Loucy (cell line): ENCODE data around the gene GAK.
"Not testable (repeated sequence)": the region's sequence is repeated elsewhere in the genome, so short reads cannot be mapped to it uniquely, and the experiment has no call there.

Source experiments
- H2AFZ ChIP-seq: fragments of 200-600 bp; sonication (generic); 2 replicates; pipeline ENCODE4 v1.6.0; 2016; ENCODE audit warnings: antibody characterized with exemption, mild to moderate bottlenecking, low read length, moderate library complexity
- H3F3A ChIP-seq: fragments of 200-600 bp; 2 replicates; pipeline ENCODE4 v1.6.0; 2016; ENCODE audit warnings: antibody characterized with exemption, low read depth, mild to moderate bottlenecking
- H3K27me3 ChIP-seq: fragments of 200-600 bp; sonication (generic); 2 replicates; pipeline ENCODE4 v1.6.1; 2014; ENCODE audit warnings: low read length, mild to moderate bottlenecking; ENCODE audit not compliant: insufficient read depth, poor library complexity, severe bottlenecking
- H3K36me3 ChIP-seq: fragments of 200-600 bp; sonication (generic); 2 replicates; pipeline ENCODE4 v1.6.1; 2016; ENCODE audit warnings: low read length; ENCODE audit not compliant: insufficient read depth
- H3K4me1 ChIP-seq: fragments of 200-600 bp; sonication (generic); 2 replicates; pipeline ENCODE4 v1.5.1; 2014; ENCODE audit warnings: low read length, mild to moderate bottlenecking; ENCODE audit not compliant: insufficient read depth, poor library complexity, severe bottlenecking
- H3K4me2 ChIP-seq: fragments of 200-600 bp; sonication (generic); 2 replicates; pipeline ENCODE4 v1.6.0; 2014; ENCODE audit warnings: antibody characterized with exemption, low read length, low read depth, mild to moderate bottlenecking; ENCODE audit not compliant: poor library complexity, severe bottlenecking
- H3K4me3 ChIP-seq: fragments of 200-600 bp; sonication (generic); 2 replicates; pipeline ENCODE4 v1.5.1; 2014; ENCODE audit warnings: low read length, mild to moderate bottlenecking, mixed read lengths; ENCODE audit not compliant: poor library complexity, severe bottlenecking
- H3K79me2 ChIP-seq: fragments of 200-600 bp; sonication (generic); 2 replicates; pipeline ENCODE4 v1.6.1; 2014; ENCODE audit warnings: low read length; ENCODE audit not compliant: insufficient read depth
- H3K9ac ChIP-seq: fragments of 200-600 bp; sonication (generic); 2 replicates; pipeline ENCODE4 v1.6.0; 2014; ENCODE audit warnings: mild to moderate bottlenecking, low read depth, low read length, moderate library complexity; ENCODE audit not compliant: poor library complexity, severe bottlenecking
- H3K9me2 ChIP-seq: fragments of 200-600 bp; sonication (generic); replicated peaks from 2 replicates; pipeline ENCODE4 v1.6.1; 2016; ENCODE audit warnings: low read depth, low read length, mixed read lengths
- H3K9me3 ChIP-seq: fragments of 200-600 bp; sonication (generic); 2 replicates; pipeline ENCODE4 v1.6.1; 2014; ENCODE audit warnings: mild to moderate bottlenecking, antibody characterized with exemption, low read length, low read depth; ENCODE audit not compliant: insufficient read depth
- H4K20me1 ChIP-seq: fragments of 200-600 bp; sonication (generic); 2 replicates; pipeline ENCODE4 v1.6.0; 2014; ENCODE audit warnings: antibody characterized with exemption, low read length, mild to moderate bottlenecking; ENCODE audit not compliant: insufficient read depth, poor library complexity, severe bottlenecking
- CTCF ChIP-seq: fragments of 200-600 bp; sonication (generic); conservative IDR thresholded peaks from 2 replicates; pipeline ENCODE4 v1.5.1; 2014; ENCODE audit warnings: mild to moderate bottlenecking, antibody characterized with exemption, low read length
- EZH2phosphoT487 ChIP-seq: fragments of 200-600 bp; IDR thresholded peaks from 2 replicates; pipeline ENCODE4 v1.6.1; 2018; ENCODE audit warnings: antibody characterized with exemption, mild to moderate bottlenecking, moderate library complexity, borderline replicate concordance

The GAK gene

GRCh38 chr4:931960-932712, at the start of gene GAK, which contains the start of gene TMEM175:
Gene GAK (minus strand): TSS chr4:932316. CDS start chr4:932187, 129 bp downstream.
Gene TMEM175 (plus strand): TSS chr4:932460. CDS start chr4:947740, 15,280 bp downstream.
- Histone ChIP-seq H3K36me3 (no peaks in the 10 kb centered on the region), H3K4me1 (peaks cover 31% of the 10 kb centered on the region), H4K20me1 (peaks cover 42% of the 10 kb centered on the region), H3K79me2 (peaks cover 52% of the 10 kb centered on the region), H3K27me3 (peaks cover 5% of the 10 kb centered on the region), H3K9me2 (no peaks in the 10 kb centered on the region), H3K9ac (peak within 1 kb of the TSS; percentile 99), H3K9me3 (no peaks in the 10 kb centered on the region), H3F3A (no peaks in the 10 kb centered on the region), H3K4me2 (peak within 1 kb of the TSS; percentile 96), H2AFZ (peak within 1 kb of the TSS; percentile 90), H3K4me3 (peak within 1 kb of the TSS; percentile 88)
- TF ChIP-seq EZH2phosphoT487 (no peak), CTCF (no peak)

- Histone ChIP-seq H3K4me2 (no peak overlapping the region), H3K36me3 (no peaks in the 10 kb centered on the region), H3K27me3 (no peaks in the 10 kb centered on the region), H3K9ac (no peak overlapping the region), H3K4me1 (peaks cover 8% of the 10 kb centered on the region), H3K4me3 (no peak overlapping the region), H3K9me2 (no peaks in the 10 kb centered on the region), H3K79me2 (no peaks in the 10 kb centered on the region), H3F3A (no peaks in the 10 kb centered on the region), H3K9me3 (no peaks in the 10 kb centered on the region), H2AFZ (no peak overlapping the region), H4K20me1 (no peaks in the 10 kb centered on the region)
- no peak for TF ChIP-seq EZH2phosphoT487
- no peak for TF ChIP-seq CTCF
These were observed 47.0 kb upstream of the GAK start for GRCh38 chr4:978957-979701.

GRCh38 chr4:976016-976415, 43.9 kb upstream of the GAK start:
- H4K20me1 ChIP-seq, H3K9me2 ChIP-seq, H3K36me3 ChIP-seq, H3K9me3 ChIP-seq, H3K4me2 ChIP-seq, H3K9ac ChIP-seq, H3K27me3 ChIP-seq, H3K4me3 ChIP-seq, H2AFZ ChIP-seq, H3F3A ChIP-seq: not testable (repeated sequence)
- Histone ChIP-seq H3K79me2 (peaks cover 11% of the 10 kb centered on the region; the same call in 1 of the 2 replicates), H3K4me1 (peaks cover 27% of the 10 kb centered on the region)
